Left ventricle myocardium superior (tissue), 1 donor: Measurements from ENCODE around the gene BMPR1B. TPM values are rescaled to one million over a fixed set of nuclear protein-coding genes. Genes with fewer than 3 reads are reported as not detected.

Experiments used
- ATAC-seq: fragments of 200-7000 bp; cut with Tn5 transposase; one replicate; pipeline ENCODE4 v1.9.1; 2020; ENCODE audit warnings: mild to moderate bottlenecking, moderate library complexity
- DNase-seq: peaks from one replicate; pipeline ENCODE4 v3.0.0-alpha.2; 2020
- intact Hi-C: fragments of 100-400 bp; cut with micrococcal nuclease; formaldehyde crosslinking; loops from one replicate; pipeline ENCODE4 v1.11.0; 2022
- long read RNA-seq: library from polyadenylated mRNA; unstranded; transcript quantifications from one replicate; pipeline ENCODE4 v2.0.0, GENCODE V29; 2021
- total RNA-seq: library from RNA; stranded (reverse); fragmentation: NEBNext Ultra II Directional; extraction: Animal tissue kit (Norgen Biotek cat#: 25700); gene quantifications from one replicate; pipeline ENCODE4 v1.2.1, GENCODE V29; 2021
- donor health status: DM: no; HTN: yes; CAD: no; lungs with severe emphysema.

Gene BMPR1B
- total RNA-seq = 1.8 TPM
- long read RNA-seq, partial matches to known transcripts = 1 of 1 reads
- long read RNA-seq, other reads (novel, unspliced or antisense) = 0 of 1 reads

GRCh38 chr4:94757192-94758140 lies at the start of gene BMPR1B:
BMPR1B (plus strand) TSS chr4:94757955; CDS start chr4:95104425, 346,470 bp downstream.
- ATAC-seq (peak; percentile 53), DNase-seq (peak; percentile 47)
- intact Hi-C loops = no loop called here

GRCh38 chr4:94711635-94712034 lies 46.1 kb upstream of the BMPR1B start:
- ATAC-seq = no peak
- intact Hi-C loops = no loop called here
- no peak for DNase-seq

GRCh38 chr4:94714365-94715160 lies 43.2 kb upstream of the BMPR1B start:
- DNase-seq (no peak), ATAC-seq (no peak)
- intact Hi-C loops = no loop called here

- ATAC-seq (no peak), DNase-seq (no peak)
- intact Hi-C loops = no loop called here
These were observed 42.0 kb upstream of the BMPR1B start for GRCh38 chr4:94715726-94716125.

GRCh38 chr4:94721310-94721709 lies 36.4 kb upstream of the BMPR1B start:
- DNase-seq (no peak), ATAC-seq (no peak)
- intact Hi-C loops = no loop called here

- ATAC-seq = no peak
- DNase-seq = no peak
- intact Hi-C loops = no loop called here
These were observed 35.5 kb upstream of the BMPR1B start for GRCh38 chr4:94722270-94722669.

- ATAC-seq = no peak
- no peak for DNase-seq
- intact Hi-C loops = no loop called here
These were observed 35.0 kb upstream of the BMPR1B start for GRCh38 chr4:94722748-94723147.

GRCh38 chr4:94724016-94724790 lies 33.6 kb upstream of the BMPR1B start:
- DNase-seq (no peak), ATAC-seq (no peak)
- intact Hi-C loops = no loop called here

- DNase-seq (no peak), ATAC-seq (no peak)
- intact Hi-C loops = no loop called here
These were observed 31.1 kb upstream of the BMPR1B start for GRCh38 chr4:94726524-94727123.

- intact Hi-C loops = no loop called here
- DNase-seq (no peak), ATAC-seq (no peak)
These were observed 29.5 kb upstream of the BMPR1B start for GRCh38 chr4:94728056-94728766.

- intact Hi-C loops = loop anchor here (5.0 kb wide), 1 partner anchor 400 kb away; no protein-coding TSS in a partner anchor
- DNase-seq = no peak
- ATAC-seq = no peak
These were observed 25.4 kb upstream of the BMPR1B start for GRCh38 chr4:94732358-94732698.

- no peak for ATAC-seq
- intact Hi-C loops = no loop called here
- no peak for DNase-seq
These were observed 18.0 kb upstream of the BMPR1B start for GRCh38 chr4:94739741-94740140.

- intact Hi-C loops = no loop called here
- DNase-seq = no peak
- no peak for ATAC-seq
These were observed 16.5 kb upstream of the BMPR1B start for GRCh38 chr4:94741304-94741703.

- no peak for ATAC-seq
- no peak for DNase-seq
- intact Hi-C loops = no loop called here
These were observed 13.9 kb upstream of the BMPR1B start for GRCh38 chr4:94743838-94744237.

GRCh38 chr4:94744850-94745249 lies 12.9 kb upstream of the BMPR1B start:
- DNase-seq (no peak), ATAC-seq (no peak)
- intact Hi-C loops = no loop called here

GRCh38 chr4:94746746-94747145 lies 11.0 kb upstream of the BMPR1B start:
- intact Hi-C loops = no loop called here
- no peak for DNase-seq
- ATAC-seq = no peak

- DNase-seq (peak; percentile 49), ATAC-seq (peak; percentile 69)
- intact Hi-C loops = no loop called here
These were observed 465 bp downstream of the BMPR1B start for GRCh38 chr4:94758141-94758699.
